Peyer's patch (tissue), 4 donors: ENCODE data around the gene NTNG1.

Experiments
- POLR2A ChIP-seq, 2 donors: fragments of 450-650 bp; IDR thresholded peaks; one replicate each; pipeline ENCODE4 v1.5.1; 2017; ENCODE audit warnings: antibody characterized with exemption in 2 of 2, mild to moderate bottlenecking in 2 of 2, moderate library complexity in 2 of 2
- TF ChIP-seq, protein P1 (sequence below), 6 experiments: fragments of 450-650 bp in 4 of 6; fragments of 200-600 bp in 2 of 6; sonication (generic) in 1 of 6; IDR thresholded peaks; one replicate each; pipeline ENCODE4 v1.5.1; 2017 to 2019; ENCODE audit warnings: antibody characterized with exemption in 6 of 6, mild to moderate bottlenecking in 3 of 6, moderate library complexity in 1 of 6

DNA sequence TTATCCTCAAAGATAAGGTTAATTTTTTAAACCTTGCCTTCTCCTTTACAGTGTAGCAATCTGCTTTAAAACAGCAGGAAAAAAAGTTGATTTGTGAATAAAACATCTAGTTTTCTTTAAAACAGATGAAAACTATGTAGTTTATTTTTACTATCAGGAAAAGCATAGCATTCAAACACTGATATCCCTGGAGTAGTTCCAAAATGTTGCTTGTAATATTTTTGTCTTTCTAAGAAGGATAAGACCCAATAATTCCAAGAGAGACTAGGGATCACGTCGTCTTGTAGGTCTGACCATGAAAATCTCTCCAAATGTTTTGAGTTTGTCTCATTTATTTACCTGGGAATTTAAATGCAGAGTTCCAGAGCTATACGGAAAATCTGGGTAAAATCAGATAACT is 204.0 kb downstream of the NTNG1 start:
- TF ChIP-seq, protein P1, sequence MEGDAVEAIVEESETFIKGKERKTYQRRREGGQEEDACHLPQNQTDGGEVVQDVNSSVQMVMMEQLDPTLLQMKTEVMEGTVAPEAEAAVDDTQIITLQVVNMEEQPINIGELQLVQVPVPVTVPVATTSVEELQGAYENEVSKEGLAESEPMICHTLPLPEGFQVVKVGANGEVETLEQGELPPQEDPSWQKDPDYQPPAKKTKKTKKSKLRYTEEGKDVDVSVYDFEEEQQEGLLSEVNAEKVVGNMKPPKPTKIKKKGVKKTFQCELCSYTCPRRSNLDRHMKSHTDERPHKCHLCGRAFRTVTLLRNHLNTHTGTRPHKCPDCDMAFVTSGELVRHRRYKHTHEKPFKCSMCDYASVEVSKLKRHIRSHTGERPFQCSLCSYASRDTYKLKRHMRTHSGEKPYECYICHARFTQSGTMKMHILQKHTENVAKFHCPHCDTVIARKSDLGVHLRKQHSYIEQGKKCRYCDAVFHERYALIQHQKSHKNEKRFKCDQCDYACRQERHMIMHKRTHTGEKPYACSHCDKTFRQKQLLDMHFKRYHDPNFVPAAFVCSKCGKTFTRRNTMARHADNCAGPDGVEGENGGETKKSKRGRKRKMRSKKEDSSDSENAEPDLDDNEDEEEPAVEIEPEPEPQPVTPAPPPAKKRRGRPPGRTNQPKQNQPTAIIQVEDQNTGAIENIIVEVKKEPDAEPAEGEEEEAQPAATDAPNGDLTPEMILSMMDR (IDR thresholded peaks at IDR 0.05) = no peak
- TF ChIP-seq POLR2A (IDR thresholded peaks at IDR 0.05) = no peak
